ENCODE results near the gene GRIN2A.

The GRIN2A gene

GRCh38 chr16:10027553-10027952 is 154.7 kb downstream of the GRIN2A start:
- Histone ChIP-seq H3K9ac (ENCODE audit: insufficient read length, low read depth) (no peak overlapping the region), H3K4me1 (ENCODE audit: insufficient read depth, insufficient read length) (peaks cover 3% of the 10 kb centered on the region), H3K27me3 (ENCODE audit: insufficient read depth, insufficient read length) (no peaks in the 10 kb centered on the region), H3K36me3 (ENCODE audit: insufficient read depth, insufficient read length, low read length) (no peaks in the 10 kb centered on the region), H3K9me3 (ENCODE audit: insufficient read depth, low read length) (no peaks in the 10 kb centered on the region), H3K4me3 (ENCODE audit: insufficient read length, low read depth) (no peak overlapping the region)
- TF ChIP-seq SUZ12 (IDR thresholded peaks at IDR 0.05; ENCODE audit: extremely low read depth, insufficient read depth, insufficient read length) (no peak), YY1 (IDR thresholded peaks at IDR 0.05; ENCODE audit: insufficient read depth, insufficient read length) (no peak), ZNF274 (IDR thresholded peaks at IDR 0.05; ENCODE audit: low read depth, low read length) (no peak)
- no peak for DNase-seq (ENCODE audit: low read depth, low spot score)

DNA sequence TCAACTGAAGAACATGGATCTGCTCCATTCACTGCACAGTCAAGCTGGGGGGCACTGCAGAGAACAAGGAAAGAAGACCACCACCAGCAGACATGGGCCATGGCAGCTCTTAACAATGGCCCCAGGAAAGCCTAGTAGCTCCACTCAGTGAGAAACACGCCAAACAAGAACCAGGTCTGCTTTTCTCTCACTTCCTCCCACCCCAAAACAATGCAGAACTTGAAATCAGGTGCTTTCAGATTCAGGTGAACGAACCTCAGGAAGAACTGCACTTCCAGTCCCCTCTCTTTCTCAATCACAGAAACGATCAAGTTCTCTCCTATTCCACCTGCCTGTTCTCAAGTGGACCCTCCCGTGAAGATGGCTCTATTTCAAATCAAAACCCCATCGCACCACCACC is 155.6 kb downstream of the GRIN2A start:
- DNase-seq (ENCODE audit: low read depth, low spot score) = no peak
- Histone ChIP-seq H3K9me3 (ENCODE audit: insufficient read depth, low read length) (no peaks in the 10 kb centered on the region), H3K27me3 (ENCODE audit: insufficient read depth, insufficient read length) (no peaks in the 10 kb centered on the region), H3K4me1 (ENCODE audit: insufficient read depth, insufficient read length) (peaks cover 3% of the 10 kb centered on the region), H3K36me3 (ENCODE audit: insufficient read depth, insufficient read length, low read length) (no peaks in the 10 kb centered on the region), H3K9ac (ENCODE audit: insufficient read length, low read depth) (no peak overlapping the region), H3K4me3 (ENCODE audit: insufficient read length, low read depth) (no peak overlapping the region)
- TF ChIP-seq ZNF274 (IDR thresholded peaks at IDR 0.05; ENCODE audit: low read depth, low read length) (no peak), YY1 (IDR thresholded peaks at IDR 0.05; ENCODE audit: insufficient read depth, insufficient read length) (no peak), SUZ12 (IDR thresholded peaks at IDR 0.05; ENCODE audit: extremely low read depth, insufficient read depth, insufficient read length) (no peak)

DNA sequence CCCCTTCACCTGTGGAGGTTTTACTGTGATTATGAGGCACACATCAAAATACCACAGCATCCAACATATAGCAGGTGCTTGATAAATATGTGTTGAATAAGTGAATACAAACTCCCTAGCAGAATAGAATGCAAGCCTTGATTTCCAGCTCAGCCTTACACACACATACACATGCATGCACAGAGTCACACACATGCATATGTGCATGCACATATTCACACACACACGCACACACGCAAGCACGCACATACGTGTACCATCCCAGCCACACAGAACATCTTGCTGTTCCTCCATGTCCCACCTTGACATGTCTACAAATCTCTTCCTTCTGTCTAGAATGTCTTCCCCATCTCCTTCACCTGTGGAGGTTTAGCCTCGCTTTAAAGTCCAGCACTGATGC is 160.1 kb downstream of the GRIN2A start:
- Histone ChIP-seq H3K9ac (ENCODE audit: insufficient read length, low read depth) (no peak overlapping the region), H3K36me3 (ENCODE audit: insufficient read depth, insufficient read length, low read length) (no peaks in the 10 kb centered on the region), H3K4me3 (ENCODE audit: insufficient read length, low read depth) (no peak overlapping the region), H3K4me1 (ENCODE audit: insufficient read depth, insufficient read length) (peaks cover 4% of the 10 kb centered on the region), H3K27me3 (ENCODE audit: insufficient read depth, insufficient read length) (no peaks in the 10 kb centered on the region), H3K9me3 (ENCODE audit: insufficient read depth, low read length) (no peaks in the 10 kb centered on the region)
- no peak for DNase-seq (ENCODE audit: low read depth, low spot score)
- TF ChIP-seq SUZ12 (IDR thresholded peaks at IDR 0.05; ENCODE audit: extremely low read depth, insufficient read depth, insufficient read length) (no peak), ZNF274 (IDR thresholded peaks at IDR 0.05; ENCODE audit: low read depth, low read length) (no peak), YY1 (IDR thresholded peaks at IDR 0.05; ENCODE audit: insufficient read depth, insufficient read length) (no peak)

GRCh38 chr16:10020866-10021265 is 161.4 kb downstream of the GRIN2A start:
- H3K36me3 ChIP-seq (ENCODE audit: insufficient read depth, insufficient read length, low read length) = no peaks in the 10 kb centered on the region
- no peaks in the 10 kb centered on the region for H3K9me3 ChIP-seq (ENCODE audit: insufficient read depth, low read length)
- H3K4me1 ChIP-seq (ENCODE audit: insufficient read depth, insufficient read length) = peaks cover 4% of the 10 kb centered on the region
- no peak for TF ChIP-seq YY1 (IDR thresholded peaks at IDR 0.05; ENCODE audit: insufficient read depth, insufficient read length)
- TF ChIP-seq SUZ12 (IDR thresholded peaks at IDR 0.05; ENCODE audit: extremely low read depth, insufficient read depth, insufficient read length) = no peak
- TF ChIP-seq ZNF274 (IDR thresholded peaks at IDR 0.05; ENCODE audit: low read depth, low read length) = no peak
- H3K27me3 ChIP-seq (ENCODE audit: insufficient read depth, insufficient read length) = no peaks in the 10 kb centered on the region
- no peak overlapping the region for H3K4me3 ChIP-seq (ENCODE audit: insufficient read length, low read depth)
- no peak overlapping the region for H3K9ac ChIP-seq (ENCODE audit: insufficient read length, low read depth)
- DNase-seq (ENCODE audit: low read depth, low spot score) = no peak

DNA sequence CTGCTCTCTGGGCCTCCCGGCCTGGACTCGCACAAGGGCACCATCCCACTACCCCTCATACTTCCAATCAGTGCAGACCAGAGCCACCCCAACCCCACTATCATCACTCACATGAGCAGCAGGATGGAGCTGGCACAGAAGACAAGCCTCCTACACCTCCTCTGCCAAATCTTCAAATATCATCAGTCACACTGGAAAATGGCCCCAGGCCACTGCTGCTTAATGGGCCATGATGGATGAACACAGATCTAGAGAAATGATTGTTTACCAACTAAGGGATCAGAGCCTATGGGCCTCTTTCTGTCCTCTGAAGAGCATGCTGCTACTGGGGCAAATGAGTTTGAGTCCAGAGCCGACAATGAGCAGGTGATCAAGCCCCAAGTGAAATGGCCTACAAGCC is 165.5 kb downstream of the GRIN2A start:
- DNase-seq (ENCODE audit: low read depth, low spot score) = no peak
- no peak overlapping the region for H3K4me3 ChIP-seq (ENCODE audit: insufficient read length, low read depth)
- H3K27me3 ChIP-seq (ENCODE audit: insufficient read depth, insufficient read length) = no peaks in the 10 kb centered on the region
- peaks cover 4% of the 10 kb centered on the region for H3K4me1 ChIP-seq (ENCODE audit: insufficient read depth, insufficient read length)
- H3K9ac ChIP-seq (ENCODE audit: insufficient read length, low read depth) = no peak overlapping the region
- no peaks in the 10 kb centered on the region for H3K36me3 ChIP-seq (ENCODE audit: insufficient read depth, insufficient read length, low read length)
- H3K9me3 ChIP-seq (ENCODE audit: insufficient read depth, low read length) = no peaks in the 10 kb centered on the region
- TF ChIP-seq ZNF274 (IDR thresholded peaks at IDR 0.05; ENCODE audit: low read depth, low read length) = no peak
- no peak for TF ChIP-seq SUZ12 (IDR thresholded peaks at IDR 0.05; ENCODE audit: extremely low read depth, insufficient read depth, insufficient read length)
- TF ChIP-seq YY1 (IDR thresholded peaks at IDR 0.05; ENCODE audit: insufficient read depth, insufficient read length) = no peak

GRCh38 chr16:10015397-10015796 is 166.8 kb downstream of the GRIN2A start:
- DNase-seq (ENCODE audit: low read depth, low spot score) = no peak

DNA sequence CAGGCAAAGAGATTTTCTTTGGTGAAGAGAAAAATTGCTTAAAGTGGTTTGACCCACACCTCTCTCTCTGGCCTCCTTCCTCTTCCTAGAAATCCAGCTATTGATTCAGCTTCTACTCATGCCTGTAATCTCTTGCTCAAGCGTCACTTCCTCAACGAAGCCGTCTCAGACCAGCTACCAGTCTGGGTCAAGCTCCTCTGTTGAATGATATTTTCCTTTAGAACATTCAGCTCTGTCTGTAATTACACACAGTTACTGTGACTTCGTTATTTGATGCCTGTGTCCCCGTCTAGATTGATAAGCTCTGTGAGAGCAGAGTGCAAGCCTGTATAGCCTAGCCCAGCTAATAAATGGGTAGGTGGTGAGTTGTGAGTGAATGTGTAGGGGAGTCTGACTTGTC is 168.5 kb downstream of the GRIN2A start:
- TF ChIP-seq YY1 (IDR thresholded peaks at IDR 0.05; ENCODE audit: insufficient read depth, insufficient read length) = no peak
- no peak for TF ChIP-seq SUZ12 (IDR thresholded peaks at IDR 0.05; ENCODE audit: extremely low read depth, insufficient read depth, insufficient read length)
- no peak for TF ChIP-seq ZNF274 (IDR thresholded peaks at IDR 0.05; ENCODE audit: low read depth, low read length)
- H3K4me1 ChIP-seq (ENCODE audit: insufficient read depth, insufficient read length) = no peaks in the 10 kb centered on the region
- no peaks in the 10 kb centered on the region for H3K27me3 ChIP-seq (ENCODE audit: insufficient read depth, insufficient read length)
- no peak overlapping the region for H3K4me3 ChIP-seq (ENCODE audit: insufficient read length, low read depth)
- H3K9ac ChIP-seq (ENCODE audit: insufficient read length, low read depth) = no peak overlapping the region
- DNase-seq (ENCODE audit: low read depth, low spot score) = no peak
- no peaks in the 10 kb centered on the region for H3K9me3 ChIP-seq (ENCODE audit: insufficient read depth, low read length)
- H3K36me3 ChIP-seq (ENCODE audit: insufficient read depth, insufficient read length, low read length) = no peaks in the 10 kb centered on the region

More at GRCh38 chr16:10015397-10015796, 166.8 kb downstream of the GRIN2A start:
- TF ChIP-seq SUZ12 (IDR thresholded peaks at IDR 0.05; ENCODE audit: extremely low read depth, insufficient read depth, insufficient read length) (no peak), YY1 (IDR thresholded peaks at IDR 0.05; ENCODE audit: insufficient read depth, insufficient read length) (no peak), ZNF274 (IDR thresholded peaks at IDR 0.05; ENCODE audit: low read depth, low read length) (no peak)
- no peaks in the 10 kb centered on the region for H3K4me1 ChIP-seq (ENCODE audit: insufficient read depth, insufficient read length)
- no peaks in the 10 kb centered on the region for H3K27me3 ChIP-seq (ENCODE audit: insufficient read depth, insufficient read length)
- no peaks in the 10 kb centered on the region for H3K9me3 ChIP-seq (ENCODE audit: insufficient read depth, low read length)
- H3K9ac ChIP-seq (ENCODE audit: insufficient read length, low read depth) = no peak overlapping the region
- no peak overlapping the region for H3K4me3 ChIP-seq (ENCODE audit: insufficient read length, low read depth)
- H3K36me3 ChIP-seq (ENCODE audit: insufficient read depth, insufficient read length, low read length) = no peaks in the 10 kb centered on the region

All from NT2/D1 (cell line).